Measurements from ENCODE around the gene PARD6A.

- TF ChIP-seq POLR2A (IDR thresholded peaks at IDR 0.05; ENCODE audit: low read depth, low read length), result no peak
- no peak for TF ChIP-seq POLR2AphosphoS5 (IDR thresholded peaks at IDR 0.05; ENCODE audit: low read depth, low read length)
Measured at GRCh38 chr16:67672739-67673662, 12.2 kb downstream of the PARD6A start.

Measured in GM12892 (cell line).